ENCODE data around the gene INAVA. TPM values are rescaled to one million over a fixed set of nuclear protein-coding genes. Genes with fewer than 3 reads are reported as not detected.
A peak's percentile ranks its signal among the peaks of the same experiment; 100 is the strongest.

INAVA gene
- total and polyA plus RNA-seq, 9 of the 15 experiments (the other 6 are each of a cell fraction or from before 2014, with no cell fraction given), result 0.09 TPM; not detected in 8

GRCh38 chr1:200886594-200886993, 8.1 kb upstream of the INAVA start (continued):
- TF ChIP-seq ERF (CRISPR knock-in tag; IDR thresholded peaks at IDR 0.05), result peak; percentile 54; the same call in 1 of the 2 replicates
- no peak for TF ChIP-seq MBD2 (IDR thresholded peaks at IDR 0.05; ENCODE audit: borderline replicate concordance, low read depth)
- no peak for TF ChIP-seq ZNF407 (IDR thresholded peaks at IDR 0.05; ENCODE audit: low read depth)
- no peak for TF ChIP-seq XRCC3 (IDR thresholded peaks at IDR 0.05)
- no peak for TF ChIP-seq MTF1 (CRISPR knock-in tag; IDR thresholded peaks at IDR 0.05; ENCODE audit: borderline replicate concordance)
- TF ChIP-seq GTF2B (IDR thresholded peaks at IDR 0.05; ENCODE audit: extremely low read depth, insufficient read length), result no peak
- TF ChIP-seq MTA2 (IDR thresholded peaks at IDR 0.05; ENCODE audit: low read depth), result no peak
- no peak for TF ChIP-seq STAT6 (CRISPR knock-in tag; IDR thresholded peaks at IDR 0.05)
- no peak for TF ChIP-seq PTBP1 (IDR thresholded peaks at IDR 0.05; ENCODE audit: low read depth, low read length)
- no peak for TF ChIP-seq SPI1 (IDR thresholded peaks at IDR 0.05; ENCODE audit: borderline replicate concordance, low read depth, low read length)
- peak; percentile 87 for TF ChIP-seq ZNF197 (CRISPR knock-in tag; IDR thresholded peaks at IDR 0.05; ENCODE audit: low read depth)
- no peak for TF ChIP-seq RBM39 (optimal IDR thresholded peaks at IDR 0.05; ENCODE audit: low read depth, low read length)
- no peak for TF ChIP-seq ZNF668 (CRISPR knock-in tag; IDR thresholded peaks at IDR 0.05)
- TF ChIP-seq SMARCE1 (IDR thresholded peaks at IDR 0.05), result no peak
- TF ChIP-seq ZBTB12 (CRISPR knock-in tag; IDR thresholded peaks at IDR 0.05), result peak; percentile 49
- peak; percentile 81 for TF ChIP-seq ZNF584 (CRISPR knock-in tag; IDR thresholded peaks at IDR 0.05; ENCODE audit: low read depth)
- no peak for TF ChIP-seq CC2D1A (IDR thresholded peaks at IDR 0.05)
